ENCODE results near the gene RNF14.

DNA sequence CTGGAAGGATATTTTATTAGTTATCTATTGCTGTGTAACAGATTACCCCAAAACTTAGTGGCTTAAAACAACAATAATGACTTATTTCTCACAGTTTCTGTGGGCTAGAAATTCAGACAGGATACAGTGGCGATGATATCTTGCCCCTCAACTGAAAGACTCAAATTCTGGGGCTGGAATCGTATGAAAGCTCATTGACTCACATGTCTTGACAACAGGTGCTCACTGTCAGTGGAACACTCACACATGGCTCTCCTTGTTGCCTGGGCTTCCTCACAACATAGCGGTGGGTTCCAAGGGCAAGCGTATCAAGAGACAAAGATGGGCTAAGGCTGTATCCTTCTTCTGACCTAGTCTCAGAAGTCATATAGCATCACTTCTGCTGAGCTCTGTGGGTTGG, 47.7 kb downstream of the RNF14 start:
- TF ChIP-seq, protein P1, sequence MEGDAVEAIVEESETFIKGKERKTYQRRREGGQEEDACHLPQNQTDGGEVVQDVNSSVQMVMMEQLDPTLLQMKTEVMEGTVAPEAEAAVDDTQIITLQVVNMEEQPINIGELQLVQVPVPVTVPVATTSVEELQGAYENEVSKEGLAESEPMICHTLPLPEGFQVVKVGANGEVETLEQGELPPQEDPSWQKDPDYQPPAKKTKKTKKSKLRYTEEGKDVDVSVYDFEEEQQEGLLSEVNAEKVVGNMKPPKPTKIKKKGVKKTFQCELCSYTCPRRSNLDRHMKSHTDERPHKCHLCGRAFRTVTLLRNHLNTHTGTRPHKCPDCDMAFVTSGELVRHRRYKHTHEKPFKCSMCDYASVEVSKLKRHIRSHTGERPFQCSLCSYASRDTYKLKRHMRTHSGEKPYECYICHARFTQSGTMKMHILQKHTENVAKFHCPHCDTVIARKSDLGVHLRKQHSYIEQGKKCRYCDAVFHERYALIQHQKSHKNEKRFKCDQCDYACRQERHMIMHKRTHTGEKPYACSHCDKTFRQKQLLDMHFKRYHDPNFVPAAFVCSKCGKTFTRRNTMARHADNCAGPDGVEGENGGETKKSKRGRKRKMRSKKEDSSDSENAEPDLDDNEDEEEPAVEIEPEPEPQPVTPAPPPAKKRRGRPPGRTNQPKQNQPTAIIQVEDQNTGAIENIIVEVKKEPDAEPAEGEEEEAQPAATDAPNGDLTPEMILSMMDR (conservative IDR thresholded peaks at IDR 0.05; ENCODE audit: low read depth in 2 of 2): no peak
- TF ChIP-seq POLR2AphosphoS5 (IDR thresholded peaks at IDR 0.05; ENCODE audit: low read depth) (no peak), CREB1 (CRISPR knock-in tag; IDR thresholded peaks at IDR 0.05; ENCODE audit: low read depth) (no peak), EZH2 (IDR thresholded peaks at IDR 0.05; ENCODE audit: low read depth, unreplicated experiment) (no peak), STAT1 (IDR thresholded peaks at IDR 0.05; ENCODE audit: unreplicated experiment) (no peak), ZNF331 (CRISPR knock-in tag; IDR thresholded peaks at IDR 0.05; ENCODE audit: low read depth) (no peak), JUNB (IDR thresholded peaks at IDR 0.05; ENCODE audit: unreplicated experiment) (no peak), EZH2phosphoT487 (IDR thresholded peaks at IDR 0.05; ENCODE audit: unreplicated experiment) (no peak)
- TF ChIP-seq, protein P2, sequence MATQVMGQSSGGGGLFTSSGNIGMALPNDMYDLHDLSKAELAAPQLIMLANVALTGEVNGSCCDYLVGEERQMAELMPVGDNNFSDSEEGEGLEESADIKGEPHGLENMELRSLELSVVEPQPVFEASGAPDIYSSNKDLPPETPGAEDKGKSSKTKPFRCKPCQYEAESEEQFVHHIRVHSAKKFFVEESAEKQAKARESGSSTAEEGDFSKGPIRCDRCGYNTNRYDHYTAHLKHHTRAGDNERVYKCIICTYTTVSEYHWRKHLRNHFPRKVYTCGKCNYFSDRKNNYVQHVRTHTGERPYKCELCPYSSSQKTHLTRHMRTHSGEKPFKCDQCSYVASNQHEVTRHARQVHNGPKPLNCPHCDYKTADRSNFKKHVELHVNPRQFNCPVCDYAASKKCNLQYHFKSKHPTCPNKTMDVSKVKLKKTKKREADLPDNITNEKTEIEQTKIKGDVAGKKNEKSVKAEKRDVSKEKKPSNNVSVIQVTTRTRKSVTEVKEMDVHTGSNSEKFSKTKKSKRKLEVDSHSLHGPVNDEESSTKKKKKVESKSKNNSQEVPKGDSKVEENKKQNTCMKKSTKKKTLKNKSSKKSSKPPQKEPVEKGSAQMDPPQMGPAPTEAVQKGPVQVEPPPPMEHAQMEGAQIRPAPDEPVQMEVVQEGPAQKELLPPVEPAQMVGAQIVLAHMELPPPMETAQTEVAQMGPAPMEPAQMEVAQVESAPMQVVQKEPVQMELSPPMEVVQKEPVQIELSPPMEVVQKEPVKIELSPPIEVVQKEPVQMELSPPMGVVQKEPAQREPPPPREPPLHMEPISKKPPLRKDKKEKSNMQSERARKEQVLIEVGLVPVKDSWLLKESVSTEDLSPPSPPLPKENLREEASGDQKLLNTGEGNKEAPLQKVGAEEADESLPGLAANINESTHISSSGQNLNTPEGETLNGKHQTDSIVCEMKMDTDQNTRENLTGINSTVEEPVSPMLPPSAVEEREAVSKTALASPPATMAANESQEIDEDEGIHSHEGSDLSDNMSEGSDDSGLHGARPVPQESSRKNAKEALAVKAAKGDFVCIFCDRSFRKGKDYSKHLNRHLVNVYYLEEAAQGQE (IDR thresholded peaks at IDR 0.05; ENCODE audit: unreplicated experiment): no peak
- TF ChIP-seq, protein P3, sequence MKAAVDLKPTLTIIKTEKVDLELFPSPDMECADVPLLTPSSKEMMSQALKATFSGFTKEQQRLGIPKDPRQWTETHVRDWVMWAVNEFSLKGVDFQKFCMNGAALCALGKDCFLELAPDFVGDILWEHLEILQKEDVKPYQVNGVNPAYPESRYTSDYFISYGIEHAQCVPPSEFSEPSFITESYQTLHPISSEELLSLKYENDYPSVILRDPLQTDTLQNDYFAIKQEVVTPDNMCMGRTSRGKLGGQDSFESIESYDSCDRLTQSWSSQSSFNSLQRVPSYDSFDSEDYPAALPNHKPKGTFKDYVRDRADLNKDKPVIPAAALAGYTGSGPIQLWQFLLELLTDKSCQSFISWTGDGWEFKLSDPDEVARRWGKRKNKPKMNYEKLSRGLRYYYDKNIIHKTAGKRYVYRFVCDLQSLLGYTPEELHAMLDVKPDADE (IDR thresholded peaks at IDR 0.05): no peak
